GM19351 (cell line): ENCODE results near the gene PTPRU.
A peak's percentile ranks its signal among the peaks of the same experiment; 100 is the strongest.

ENCODE experiments used
- ATAC-seq: cut with Tn5 transposase; IDR thresholded peaks from one replicate; pipeline ENCODE4 v1.9.1; 2021; ENCODE audit warnings: mild to moderate bottlenecking, moderate library complexity; ENCODE audit not compliant: unreplicated experiment

PTPRU gene

GRCh38 chr1:29235955-29236711 lies at the start of gene PTPRU:
PTPRU (plus strand) TSS chr1:29236522; CDS start chr1:29236645, 123 bp downstream.
- peak; percentile 78 for ATAC-seq

- ATAC-seq = no peak
Observed at GRCh38 chr1:29186707-29187106, 49.6 kb upstream of the PTPRU start.

GRCh38 chr1:29190718-29191117 lies 45.6 kb upstream of the PTPRU start:
- no peak for ATAC-seq

- ATAC-seq = no peak
Observed at GRCh38 chr1:29193879-29194455, 42.4 kb upstream of the PTPRU start.

- no peak for ATAC-seq
Observed at GRCh38 chr1:29195881-29196291, 40.4 kb upstream of the PTPRU start.

GRCh38 chr1:29196863-29197589 lies 39.3 kb upstream of the PTPRU start:
- no peak for ATAC-seq

- no peak for ATAC-seq
Observed at GRCh38 chr1:29197590-29197924, 38.8 kb upstream of the PTPRU start.

GRCh38 chr1:29197993-29198392 lies 38.3 kb upstream of the PTPRU start:
- ATAC-seq = no peak

GRCh38 chr1:29200906-29201594 lies 35.3 kb upstream of the PTPRU start:
- no peak for ATAC-seq

GRCh38 chr1:29201595-29202051 lies 34.7 kb upstream of the PTPRU start:
- ATAC-seq = no peak

GRCh38 chr1:29202053-29202452 lies 34.3 kb upstream of the PTPRU start:
- ATAC-seq = no peak

GRCh38 chr1:29202584-29203340 lies 33.6 kb upstream of the PTPRU start:
- no peak for ATAC-seq

GRCh38 chr1:29208442-29208841 lies 27.9 kb upstream of the PTPRU start:
- ATAC-seq = no peak

- ATAC-seq = no peak
Observed at GRCh38 chr1:29209173-29209572, 27.1 kb upstream of the PTPRU start.

GRCh38 chr1:29210278-29211085 lies 25.8 kb upstream of the PTPRU start:
- peak; percentile 65 for ATAC-seq

GRCh38 chr1:29211086-29212030 lies 25.0 kb upstream of the PTPRU start:
- no peak for ATAC-seq

- no peak for ATAC-seq
Observed at GRCh38 chr1:29213055-29213454, 23.3 kb upstream of the PTPRU start.

GRCh38 chr1:29217633-29218032 lies 18.7 kb upstream of the PTPRU start:
- no peak for ATAC-seq

- no peak for ATAC-seq
Observed at GRCh38 chr1:29218223-29218622, 18.1 kb upstream of the PTPRU start.
